SK-N-SH treated with all-trans-retinoic acid at 6 μM for 48 hours (cell line): Measurements from ENCODE around the gene CCDC196.

Experiments used
- ATAC-seq: fragments of 200-7000 bp; cut with Tn5 transposase; 3 replicates; pipeline ENCODE4 v1.9.1; 2020; ENCODE audit warnings: mild to moderate bottlenecking, moderate library complexity
- ARNTL ChIP-seq: fragments of 450-650 bp; formaldehyde crosslinking; IDR thresholded peaks from 2 replicates; pipeline ENCODE4 v1.5.0; 2020; ENCODE audit warnings: low read depth, mild to moderate bottlenecking, moderate library complexity, borderline replicate concordance
- CREB5 ChIP-seq: fragments of 250-450 bp; sonication (Bioruptor Pico); IDR thresholded peaks from 2 replicates; pipeline ENCODE4 v1.5.1; 2020; ENCODE audit warnings: low read depth, mild to moderate bottlenecking, moderate library complexity
- CSDC2 ChIP-seq: fragments of 250-450 bp; sonication (Bioruptor Pico); IDR thresholded peaks from 2 replicates; pipeline ENCODE4 v1.5.0; 2020; ENCODE audit warnings: mild to moderate bottlenecking, moderate library complexity
- ISL1 ChIP-seq: fragments of 250-450 bp; sonication (Bioruptor Pico); IDR thresholded peaks from 2 replicates; pipeline ENCODE4 v2.1.2; 2022; ENCODE audit warnings: mild to moderate bottlenecking, moderate library complexity
- PPARA ChIP-seq: fragments of 250-450 bp; sonication (Bioruptor Pico); IDR thresholded peaks from 2 replicates; pipeline ENCODE4 v1.5.0; 2020; ENCODE audit warnings: mild to moderate bottlenecking, borderline replicate concordance
- RARB ChIP-seq: fragments of 250-450 bp; sonication (Bioruptor Pico); IDR thresholded peaks from 2 replicates; pipeline ENCODE4 v1.8.0; 2021; ENCODE audit warnings: mild to moderate bottlenecking, moderate library complexity
- SNAI2 ChIP-seq: fragments of 250-450 bp; sonication (Bioruptor Pico); IDR thresholded peaks from 2 replicates; pipeline ENCODE4 v1.5.0; 2020; ENCODE audit warnings: mild to moderate bottlenecking, moderate library complexity
- TCF4 ChIP-seq: fragments of 250-450 bp; sonication (Bioruptor Pico); IDR thresholded peaks from 2 replicates; pipeline ENCODE4 v1.8.0; 2021; ENCODE audit warnings: mild to moderate bottlenecking, moderate library complexity, borderline replicate concordance
- TOX ChIP-seq: fragments of 250-450 bp; sonication (Bioruptor Pico); IDR thresholded peaks from 2 replicates; pipeline ENCODE4 v1.8.0; 2021; ENCODE audit warnings: mild to moderate bottlenecking, moderate library complexity, borderline replicate concordance
- TSHZ2 ChIP-seq: fragments of 250-450 bp; sonication (Bioruptor Pico); IDR thresholded peaks from 2 replicates; pipeline ENCODE4 v1.5.0; 2020; ENCODE audit warnings: mild to moderate bottlenecking, moderate library complexity
- ZC3H10 ChIP-seq: fragments of 250-450 bp; sonication (Bioruptor Pico); IDR thresholded peaks from 2 replicates; pipeline ENCODE4 v1.5.1; 2021; ENCODE audit warnings: mild to moderate bottlenecking, moderate library complexity
- ZFP3 ChIP-seq: fragments of 250-450 bp; sonication (Bioruptor Pico); IDR thresholded peaks from 2 replicates; pipeline ENCODE4 v1.5.0; 2020; ENCODE audit warnings: mild to moderate bottlenecking, moderate library complexity
- ZFP30 ChIP-seq: fragments of 450-650 bp; formaldehyde crosslinking; IDR thresholded peaks from 2 replicates; pipeline ENCODE4 v1.5.0; 2022; ENCODE audit warnings: mild to moderate bottlenecking, moderate library complexity
- ZNF565 ChIP-seq: fragments of 450-650 bp; formaldehyde crosslinking; conservative IDR thresholded peaks from 2 replicates; pipeline ENCODE4 v1.5.0; 2020; ENCODE audit warnings: low read depth, mild to moderate bottlenecking, moderate library complexity
- TF ChIP-seq, protein P1 (sequence below): fragments of 250-450 bp; sonication (Bioruptor Pico); IDR thresholded peaks from 2 replicates; pipeline ENCODE4 v1.5.1; 2021; ENCODE audit warnings: mild to moderate bottlenecking, moderate library complexity
- TF ChIP-seq, protein P2 (sequence below): fragments of 250-450 bp; sonication (Bioruptor Pico); IDR thresholded peaks from 2 replicates; pipeline ENCODE4 v1.8.0; 2021; ENCODE audit warnings: low read depth, mild to moderate bottlenecking, moderate library complexity, borderline replicate concordance
- TF ChIP-seq, protein P3 (sequence below): fragments of 250-450 bp; sonication (Bioruptor Pico); IDR thresholded peaks from 2 replicates; pipeline ENCODE4 v1.8.0; 2020; ENCODE audit warnings: mild to moderate bottlenecking, moderate library complexity, borderline replicate concordance

The CCDC196 gene

GRCh38 chr14:66508846-66509621 lies 22.9 kb downstream of the CCDC196 start:
- ATAC-seq: peak; percentile 14
- no peak for TF ChIP-seq ISL1
- TF ChIP-seq TCF4 (CRISPR knock-in tag): no peak
- TF ChIP-seq ZFP3 (CRISPR knock-in tag): no peak
- TF ChIP-seq TOX (CRISPR knock-in tag): no peak
- TF ChIP-seq, protein P1, sequence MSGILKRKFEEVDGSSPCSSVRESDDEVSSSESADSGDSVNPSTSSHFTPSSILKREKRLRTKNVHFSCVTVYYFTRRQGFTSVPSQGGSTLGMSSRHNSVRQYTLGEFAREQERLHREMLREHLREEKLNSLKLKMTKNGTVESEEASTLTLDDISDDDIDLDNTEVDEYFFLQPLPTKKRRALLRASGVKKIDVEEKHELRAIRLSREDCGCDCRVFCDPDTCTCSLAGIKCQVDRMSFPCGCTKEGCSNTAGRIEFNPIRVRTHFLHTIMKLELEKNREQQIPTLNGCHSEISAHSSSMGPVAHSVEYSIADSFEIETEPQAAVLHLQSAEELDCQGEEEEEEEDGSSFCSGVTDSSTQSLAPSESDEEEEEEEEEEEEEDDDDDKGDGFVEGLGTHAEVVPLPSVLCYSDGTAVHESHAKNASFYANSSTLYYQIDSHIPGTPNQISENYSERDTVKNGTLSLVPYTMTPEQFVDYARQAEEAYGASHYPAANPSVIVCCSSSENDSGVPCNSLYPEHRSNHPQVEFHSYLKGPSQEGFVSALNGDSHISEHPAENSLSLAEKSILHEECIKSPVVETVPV: no peak
- TF ChIP-seq, protein P2, sequence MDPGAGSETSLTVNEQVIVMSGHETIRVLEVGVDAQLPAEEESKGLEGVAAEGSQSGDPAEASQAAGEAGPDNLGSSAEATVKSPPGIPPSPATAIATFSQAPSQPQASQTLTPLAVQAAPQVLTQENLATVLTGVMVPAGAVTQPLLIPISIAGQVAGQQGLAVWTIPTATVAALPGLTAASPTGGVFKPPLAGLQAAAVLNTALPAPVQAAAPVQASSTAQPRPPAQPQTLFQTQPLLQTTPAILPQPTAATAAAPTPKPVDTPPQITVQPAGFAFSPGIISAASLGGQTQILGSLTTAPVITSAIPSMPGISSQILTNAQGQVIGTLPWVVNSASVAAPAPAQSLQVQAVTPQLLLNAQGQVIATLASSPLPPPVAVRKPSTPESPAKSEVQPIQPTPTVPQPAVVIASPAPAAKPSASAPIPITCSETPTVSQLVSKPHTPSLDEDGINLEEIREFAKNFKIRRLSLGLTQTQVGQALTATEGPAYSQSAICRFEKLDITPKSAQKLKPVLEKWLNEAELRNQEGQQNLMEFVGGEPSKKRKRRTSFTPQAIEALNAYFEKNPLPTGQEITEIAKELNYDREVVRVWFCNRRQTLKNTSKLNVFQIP (CRISPR knock-in tag): no peak
- no peak for TF ChIP-seq ZC3H10
- no peak for TF ChIP-seq SNAI2
- TF ChIP-seq TSHZ2 (CRISPR knock-in tag): no peak
- no peak for TF ChIP-seq CREB5 (CRISPR knock-in tag)
- TF ChIP-seq PPARA (CRISPR knock-in tag): no peak
- TF ChIP-seq RARB: no peak
- TF ChIP-seq ZFP30 (CRISPR knock-in tag): no peak
- no peak for TF ChIP-seq CSDC2
- TF ChIP-seq, protein P3, sequence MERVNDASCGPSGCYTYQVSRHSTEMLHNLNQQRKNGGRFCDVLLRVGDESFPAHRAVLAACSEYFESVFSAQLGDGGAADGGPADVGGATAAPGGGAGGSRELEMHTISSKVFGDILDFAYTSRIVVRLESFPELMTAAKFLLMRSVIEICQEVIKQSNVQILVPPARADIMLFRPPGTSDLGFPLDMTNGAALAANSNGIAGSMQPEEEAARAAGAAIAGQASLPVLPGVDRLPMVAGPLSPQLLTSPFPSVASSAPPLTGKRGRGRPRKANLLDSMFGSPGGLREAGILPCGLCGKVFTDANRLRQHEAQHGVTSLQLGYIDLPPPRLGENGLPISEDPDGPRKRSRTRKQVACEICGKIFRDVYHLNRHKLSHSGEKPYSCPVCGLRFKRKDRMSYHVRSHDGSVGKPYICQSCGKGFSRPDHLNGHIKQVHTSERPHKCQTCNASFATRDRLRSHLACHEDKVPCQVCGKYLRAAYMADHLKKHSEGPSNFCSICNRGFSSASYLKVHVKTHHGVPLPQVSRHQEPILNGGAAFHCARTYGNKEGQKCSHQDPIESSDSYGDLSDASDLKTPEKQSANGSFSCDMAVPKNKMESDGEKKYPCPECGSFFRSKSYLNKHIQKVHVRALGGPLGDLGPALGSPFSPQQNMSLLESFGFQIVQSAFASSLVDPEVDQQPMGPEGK (CRISPR knock-in tag): no peak
- TF ChIP-seq ARNTL (CRISPR knock-in tag): no peak
- no peak for TF ChIP-seq ZNF565

- no peak for ATAC-seq
- TF ChIP-seq ISL1 (peak; percentile 48; the same call in 1 of the 2 replicates), CREB5 (CRISPR knock-in tag) (no peak)
These were observed 23.7 kb downstream of the CCDC196 start for GRCh38 chr14:66509874-66510273.

GRCh38 chr14:66511849-66512248 lies 25.7 kb downstream of the CCDC196 start:
- ATAC-seq: no peak
- no peak for TF ChIP-seq ZFP3 (CRISPR knock-in tag)
- TF ChIP-seq TOX (CRISPR knock-in tag): no peak
